ENCODE measurements around the gene GSG1.

The GSG1 gene

GRCh38 chr12:13103391-13104033 lies at the start of gene GSG1:
TSS of gene GSG1 (minus strand) at chr12:13103667. CDS start at chr12:13103512, 155 bp downstream.
- peak within 1 kb of the TSS; percentile 56 for H3K27ac Mint-ChIP-seq
- H3K4me1 Mint-ChIP-seq: peaks cover 45% of the 10 kb centered on the region
- H3K27me3 Mint-ChIP-seq (ENCODE audit: low read depth, poor library complexity): peaks cover 4% of the 10 kb centered on the region
- TF ChIP-seq, protein P1, sequence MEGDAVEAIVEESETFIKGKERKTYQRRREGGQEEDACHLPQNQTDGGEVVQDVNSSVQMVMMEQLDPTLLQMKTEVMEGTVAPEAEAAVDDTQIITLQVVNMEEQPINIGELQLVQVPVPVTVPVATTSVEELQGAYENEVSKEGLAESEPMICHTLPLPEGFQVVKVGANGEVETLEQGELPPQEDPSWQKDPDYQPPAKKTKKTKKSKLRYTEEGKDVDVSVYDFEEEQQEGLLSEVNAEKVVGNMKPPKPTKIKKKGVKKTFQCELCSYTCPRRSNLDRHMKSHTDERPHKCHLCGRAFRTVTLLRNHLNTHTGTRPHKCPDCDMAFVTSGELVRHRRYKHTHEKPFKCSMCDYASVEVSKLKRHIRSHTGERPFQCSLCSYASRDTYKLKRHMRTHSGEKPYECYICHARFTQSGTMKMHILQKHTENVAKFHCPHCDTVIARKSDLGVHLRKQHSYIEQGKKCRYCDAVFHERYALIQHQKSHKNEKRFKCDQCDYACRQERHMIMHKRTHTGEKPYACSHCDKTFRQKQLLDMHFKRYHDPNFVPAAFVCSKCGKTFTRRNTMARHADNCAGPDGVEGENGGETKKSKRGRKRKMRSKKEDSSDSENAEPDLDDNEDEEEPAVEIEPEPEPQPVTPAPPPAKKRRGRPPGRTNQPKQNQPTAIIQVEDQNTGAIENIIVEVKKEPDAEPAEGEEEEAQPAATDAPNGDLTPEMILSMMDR (IDR thresholded peaks at IDR 0.05): no peak
- no peak for DNase-seq
- peaks cover 23% of the 10 kb centered on the region for H3K9me3 Mint-ChIP-seq
- peak within 1 kb of the TSS; percentile 70 for H3K4me3 Mint-ChIP-seq
- peaks cover 7% of the 10 kb centered on the region for H3K36me3 Mint-ChIP-seq (ENCODE audit: low read depth)

- H3K36me3 Mint-ChIP-seq (ENCODE audit: low read depth): no peaks in the 10 kb centered on the region
- no peak overlapping the region for H3K4me3 Mint-ChIP-seq
- peaks cover 4% of the 10 kb centered on the region for H3K9me3 Mint-ChIP-seq
- no peaks in the 10 kb centered on the region for H3K27me3 Mint-ChIP-seq (ENCODE audit: low read depth, poor library complexity)
- peaks cover 15% of the 10 kb centered on the region for H3K4me1 Mint-ChIP-seq
- no peak for DNase-seq
- TF ChIP-seq, protein P1 (IDR thresholded peaks at IDR 0.05): no peak
- H3K27ac Mint-ChIP-seq: peak overlapping the region; percentile 9
These were observed 49.7 kb upstream of the GSG1 start for GRCh38 chr12:13153180-13153579.

GRCh38 chr12:13152756-13153155 lies 49.3 kb upstream of the GSG1 start:
- no peak for DNase-seq
- Mint-ChIP-seq H3K4me1 (peaks cover 17% of the 10 kb centered on the region), H3K27me3 (ENCODE audit: low read depth, poor library complexity) (no peaks in the 10 kb centered on the region), H3K27ac (no peak overlapping the region), H3K4me3 (no peak overlapping the region), H3K36me3 (ENCODE audit: low read depth) (no peaks in the 10 kb centered on the region), H3K9me3 (peaks cover 4% of the 10 kb centered on the region)
- TF ChIP-seq, protein P1 (IDR thresholded peaks at IDR 0.05): no peak

- TF ChIP-seq, protein P1 (IDR thresholded peaks at IDR 0.05): no peak
- Mint-ChIP-seq H3K4me1 (peaks cover 18% of the 10 kb centered on the region), H3K27ac (no peak overlapping the region), H3K27me3 (ENCODE audit: low read depth, poor library complexity) (no peaks in the 10 kb centered on the region), H3K9me3 (peaks cover 4% of the 10 kb centered on the region), H3K36me3 (ENCODE audit: low read depth) (no peaks in the 10 kb centered on the region), H3K4me3 (no peak overlapping the region)
- no peak for DNase-seq
These were observed 48.8 kb upstream of the GSG1 start for GRCh38 chr12:13152281-13152680.

GRCh38 chr12:13149411-13149810 lies 45.9 kb upstream of the GSG1 start:
- H3K9me3 Mint-ChIP-seq: peaks cover 4% of the 10 kb centered on the region
- no peak overlapping the region for H3K27ac Mint-ChIP-seq
- DNase-seq: no peak
- peaks cover 35% of the 10 kb centered on the region for H3K4me1 Mint-ChIP-seq
- H3K4me3 Mint-ChIP-seq: no peak overlapping the region
- no peaks in the 10 kb centered on the region for H3K36me3 Mint-ChIP-seq (ENCODE audit: low read depth)
- TF ChIP-seq, protein P1 (IDR thresholded peaks at IDR 0.05): no peak
- peaks cover 3% of the 10 kb centered on the region for H3K27me3 Mint-ChIP-seq (ENCODE audit: low read depth, poor library complexity)

DNA sequence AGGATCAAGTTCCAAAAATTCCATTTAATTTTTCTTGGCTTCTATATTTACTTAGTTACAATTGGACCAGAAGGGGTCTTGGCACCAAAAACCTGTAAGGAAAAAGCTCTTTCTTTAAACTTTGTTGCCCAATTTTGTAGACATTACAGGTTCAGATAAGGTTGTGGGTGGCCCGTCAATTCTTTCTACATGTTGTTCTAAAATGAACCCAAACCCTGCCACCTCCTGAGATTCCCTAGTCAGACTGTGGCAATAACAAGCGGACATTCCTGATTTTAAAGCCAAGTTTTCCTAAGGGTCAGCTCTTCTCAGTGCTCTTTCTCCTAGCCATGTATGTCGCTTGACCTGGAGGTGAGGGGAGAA lies 45.0 kb upstream of the GSG1 start:
- no peaks in the 10 kb centered on the region for H3K36me3 Mint-ChIP-seq (ENCODE audit: low read depth)
- H3K4me1 Mint-ChIP-seq: peaks cover 35% of the 10 kb centered on the region
- peak overlapping the region; percentile 5 for H3K27ac Mint-ChIP-seq
- no peak for DNase-seq
- peaks cover 3% of the 10 kb centered on the region for H3K27me3 Mint-ChIP-seq (ENCODE audit: low read depth, poor library complexity)
- H3K4me3 Mint-ChIP-seq: no peak overlapping the region
- H3K9me3 Mint-ChIP-seq: peaks cover 4% of the 10 kb centered on the region
- TF ChIP-seq, protein P1 (IDR thresholded peaks at IDR 0.05): no peak

Measured in nephron progenitor cell (in vitro differentiated cells).